GM12878 (cell line): Measurements from ENCODE around the gene EGFR. TPM values are rescaled to one million over a fixed set of nuclear protein-coding genes. Genes with fewer than 3 reads are reported as not detected.

Experiments
- ATAC-seq: fragments of 200-7000 bp; cut with Tn5 transposase; 3 replicates; pipeline ENCODE4 v1.9.1; 2020; ENCODE audit warnings: mild to moderate bottlenecking, moderate library complexity
- BruUV-seq: library from RNA; stranded (reverse); fragments of 400-500 nt; replicated peaks from 2 replicates; lab custom pipeline; 2021; lab: Mats Ljungman, UMichigan
- CTCF ChIA-PET: fragments of 300-600 bp; sonication (Branson Sonifier 250); formaldehyde crosslinking; extraction: SDS; loops from one replicate; lab custom pipeline; 2021; ENCODE audit warnings: inconsistent platforms; lab: Yijun Ruan, JAX
- POLR2A ChIA-PET: fragments of 350-600 bp; formaldehyde crosslinking; extraction: SDS; loops from one replicate; lab custom pipeline; 2021; ENCODE audit warnings: inconsistent platforms; lab: Charles Lee
- RAD21 ChIA-PET: fragments of 300-600 bp; sonication (Branson Sonifier 250); formaldehyde crosslinking; loops from one replicate; lab custom pipeline; 2023; ENCODE audit warnings: antibody characterized with exemption; ENCODE audit not compliant: unreplicated experiment; lab: Charles Lee
- SMC1A ChIA-PET: fragments of 300-600 bp; sonication (Branson Sonifier 250); formaldehyde crosslinking; loops from one replicate; lab custom pipeline; 2023; ENCODE audit not compliant: unreplicated experiment, uncharacterized antibody; lab: Charles Lee
- DNase-seq: peaks from one replicate; pipeline ENCODE4 v3.0.0-alpha.2; 2011; ENCODE audit warnings: low read depth, low spot score
- FAIRE-seq: peaks from 3 replicates; lab custom pipeline; 2011; peaks lifted over from hg19 to GRCh38; lab: Jason Lieb, UNC
- H2AFZ ChIP-seq: 2 replicates; pipeline ENCODE4 v1.6.0; 2011; ENCODE audit warnings: low read depth, low read length, control low read depth; ENCODE audit not compliant: control insufficient read depth
- H3K27ac ChIP-seq: 2 replicates; pipeline ENCODE4 v1.5.1; 2011; ENCODE audit warnings: control low read depth; ENCODE audit not compliant: control insufficient read depth, insufficient read depth
- H3K27me3 ChIP-seq, 2 experiments: replicated peaks in 1 of 2; 2 replicates each; pipeline versions ENCODE4 v1.6.0 to v1.6.1; 2011; ENCODE audit warnings: low read length in 1 of 2; ENCODE audit not compliant: control insufficient read depth in 2 of 2, insufficient read depth in 2 of 2
- H3K36me3 ChIP-seq, 2 experiments: 2 replicates each; pipeline ENCODE4 v1.5.1; 2011; ENCODE audit warnings: low read length in 1 of 2; ENCODE audit not compliant: control insufficient read depth in 2 of 2, insufficient read depth in 2 of 2
- H3K4me1 ChIP-seq: 2 replicates; pipeline ENCODE4 v1.6.1; 2011; ENCODE audit warnings: mild to moderate bottlenecking, low read length, moderate library complexity, mixed read lengths; ENCODE audit not compliant: control insufficient read depth, insufficient read depth
- H3K4me2 ChIP-seq: 2 replicates; pipeline ENCODE4 v1.6.0; 2011; ENCODE audit warnings: control low read depth; ENCODE audit not compliant: control insufficient read depth, insufficient read depth
- H3K4me3 ChIP-seq: fragments of 200-600 bp; sonication (generic); 2 replicates; pipeline ENCODE4 v1.5.1; 2016
- H3K79me2 ChIP-seq: 2 replicates; pipeline ENCODE4 v1.6.0; 2011; ENCODE audit warnings: low read length; ENCODE audit not compliant: control insufficient read depth, insufficient read depth
- H3K9ac ChIP-seq: 2 replicates; pipeline ENCODE4 v1.8.0; 2011; ENCODE audit warnings: low read length, control low read depth, mixed read lengths; ENCODE audit not compliant: control insufficient read depth, insufficient read depth
- H3K9me3 ChIP-seq: replicated peaks from 3 replicates; pipeline ENCODE4 v1.5.1; 2011; ENCODE audit warnings: mild to moderate bottlenecking, low read length; ENCODE audit not compliant: control insufficient read depth, insufficient read depth
- H4K20me1 ChIP-seq: 2 replicates; pipeline ENCODE4 v1.6.0; 2011; ENCODE audit not compliant: control insufficient read depth, insufficient read depth
- ESRRA ChIP-seq: IDR thresholded peaks from 2 replicates; pipeline ENCODE4 v1.6.1; 2012; ENCODE audit warnings: mild to moderate bottlenecking, low read length, improper control_type of control experiment
- NR2C1 ChIP-seq: fragments of 450-650 bp; IDR thresholded peaks from 2 replicates; pipeline ENCODE4 v1.6.1; 2017; ENCODE audit warnings: antibody characterized with exemption, mild to moderate bottlenecking, moderate library complexity
- SREBF2 ChIP-seq: IDR thresholded peaks from 2 replicates; pipeline ENCODE4 v1.6.1; 2012; ENCODE audit warnings: mild to moderate bottlenecking, low read length
- USF1 ChIP-seq: IDR thresholded peaks from 2 replicates; pipeline ENCODE4 v1.6.1; 2011; ENCODE audit warnings: borderline replicate concordance, low read depth, mild to moderate bottlenecking, moderate library complexity, mixed read lengths, low read length; ENCODE audit not compliant: insufficient read depth; ENCODE audit errors: extremely low read length
- YBX1 ChIP-seq: fragments of 450-650 bp; IDR thresholded peaks from 2 replicates; pipeline ENCODE4 v1.6.1; 2016; ENCODE audit warnings: antibody characterized with exemption
- whole genome bisulfite sequencing: methylation state at CpG from one replicate; pipeline ENCODE4 v1.1.6; 2016; ENCODE audit warnings: low lambda C conversion rate; ENCODE audit not compliant: insufficient replicate concordance, insufficient coverage; ENCODE audit errors: missing lambda C conversion rate; 5-methylcytosine and 5-hydroxymethylcytosine counted together
- in situ Hi-C: fragments of 300-500 bp; cut with MboI; formaldehyde crosslinking; loops from 9 replicates; pipeline ENCODE4 v1.14.3; 2018; ENCODE audit warnings: mixed read lengths
- intact Hi-C: fragments of 100-400 bp; cut with micrococcal nuclease; formaldehyde crosslinking; loops from one replicate; pipeline ENCODE4 v1.14.2; 2022; ENCODE audit not compliant: unreplicated experiment
- polyA plus RNA-seq, 11 experiments: library from polyadenylated mRNA; depleted of rRNA in 4 of 11; unstranded in 6 of 11; stranded (reverse) in 5 of 11; fragments of >200 nt; fragmentation: Nextera tagmentation in 4 of 11; fragmentation: Illumina TruSeq in 1 of 11; extraction: Ambion mirVana in 4 of 11; extraction: Trizol in 1 of 11; gene quantifications; 1 replicate in 1 of 11; 2 replicates in 10 of 11; pipeline versions ENCODE4 v1.2.1 to v1.2.3, GENCODE V29; 2011 to 2016; ENCODE audit warnings: inconsistent platforms in 2 of 11, missing spikeins in 2 of 11, low read depth in 1 of 11
- total RNA-seq, 4 experiments: library from RNA; depleted of rRNA in 3 of 4; stranded (reverse); fragments of >200 nt in 3 of 4; fragmentation: Illumina TruSeq in 1 of 4; extraction: Trizol in 1 of 4; gene quantifications; 2 replicates each; pipeline versions ENCODE4 v1.2.1 to v1.2.3, GENCODE V29; 2013 to 2021
- TF ChIP-seq, protein P1 (sequence below): fragments of 450-650 bp; conservative IDR thresholded peaks from 2 replicates; pipeline ENCODE4 v1.6.1; 2017; ENCODE audit warnings: mild to moderate bottlenecking, moderate library complexity
- TF ChIP-seq, protein P2 (sequence below): fragments of 450-650 bp; IDR thresholded peaks from 2 replicates; pipeline ENCODE4 v1.6.1; 2017; ENCODE audit warnings: antibody characterized with exemption, mild to moderate bottlenecking, moderate library complexity

Gene EGFR
- total and polyA plus RNA-seq, 10 of the 15 experiments (the other 5 are each of a cell fraction or from before 2014, with no cell fraction given): 0.01 to 0.31 TPM; not detected in 8

- Histone ChIP-seq H3K9ac (no peak overlapping the region), H3K79me2 (no peaks in the 10 kb centered on the region), H3K27ac (no peak overlapping the region), H4K20me1 (no peaks in the 10 kb centered on the region), H3K4me2 (no peak overlapping the region), H3K4me3 (no peak overlapping the region), H3K36me3 (no peaks in the 10 kb centered on the region), H3K4me1 (no peaks in the 10 kb centered on the region), H2AFZ (no peak overlapping the region), H3K9me3 (no peaks in the 10 kb centered on the region), H3K27me3 (peaks cover 0 to 4% of the 10 kb centered on the region in 2 experiments; a peak in 2 of 4 replicates)
- no peak for ATAC-seq
- no TSS peak for BruUV-seq
- intact Hi-C loops: no loop called here
- no peak for FAIRE-seq
- ChIA-PET SMC1A (no interaction called here), CTCF (no interaction called here), POLR2A (no interaction called here), RAD21 (no interaction called here)
- no peak for DNase-seq
- no peak for TF ChIP-seq USF1
- TF ChIP-seq NR2C1: no peak
- TF ChIP-seq SREBF2: no peak
- no peak for TF ChIP-seq ESRRA
- TF ChIP-seq, protein P1, sequence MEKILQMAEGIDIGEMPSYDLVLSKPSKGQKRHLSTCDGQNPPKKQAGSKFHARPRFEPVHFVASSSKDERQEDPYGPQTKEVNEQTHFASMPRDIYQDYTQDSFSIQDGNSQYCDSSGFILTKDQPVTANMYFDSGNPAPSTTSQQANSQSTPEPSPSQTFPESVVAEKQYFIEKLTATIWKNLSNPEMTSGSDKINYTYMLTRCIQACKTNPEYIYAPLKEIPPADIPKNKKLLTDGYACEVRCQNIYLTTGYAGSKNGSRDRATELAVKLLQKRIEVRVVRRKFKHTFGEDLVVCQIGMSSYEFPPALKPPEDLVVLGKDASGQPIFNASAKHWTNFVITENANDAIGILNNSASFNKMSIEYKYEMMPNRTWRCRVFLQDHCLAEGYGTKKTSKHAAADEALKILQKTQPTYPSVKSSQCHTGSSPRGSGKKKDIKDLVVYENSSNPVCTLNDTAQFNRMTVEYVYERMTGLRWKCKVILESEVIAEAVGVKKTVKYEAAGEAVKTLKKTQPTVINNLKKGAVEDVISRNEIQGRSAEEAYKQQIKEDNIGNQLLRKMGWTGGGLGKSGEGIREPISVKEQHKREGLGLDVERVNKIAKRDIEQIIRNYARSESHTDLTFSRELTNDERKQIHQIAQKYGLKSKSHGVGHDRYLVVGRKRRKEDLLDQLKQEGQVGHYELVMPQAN: no peak
- no peak for TF ChIP-seq YBX1
- TF ChIP-seq, protein P2, sequence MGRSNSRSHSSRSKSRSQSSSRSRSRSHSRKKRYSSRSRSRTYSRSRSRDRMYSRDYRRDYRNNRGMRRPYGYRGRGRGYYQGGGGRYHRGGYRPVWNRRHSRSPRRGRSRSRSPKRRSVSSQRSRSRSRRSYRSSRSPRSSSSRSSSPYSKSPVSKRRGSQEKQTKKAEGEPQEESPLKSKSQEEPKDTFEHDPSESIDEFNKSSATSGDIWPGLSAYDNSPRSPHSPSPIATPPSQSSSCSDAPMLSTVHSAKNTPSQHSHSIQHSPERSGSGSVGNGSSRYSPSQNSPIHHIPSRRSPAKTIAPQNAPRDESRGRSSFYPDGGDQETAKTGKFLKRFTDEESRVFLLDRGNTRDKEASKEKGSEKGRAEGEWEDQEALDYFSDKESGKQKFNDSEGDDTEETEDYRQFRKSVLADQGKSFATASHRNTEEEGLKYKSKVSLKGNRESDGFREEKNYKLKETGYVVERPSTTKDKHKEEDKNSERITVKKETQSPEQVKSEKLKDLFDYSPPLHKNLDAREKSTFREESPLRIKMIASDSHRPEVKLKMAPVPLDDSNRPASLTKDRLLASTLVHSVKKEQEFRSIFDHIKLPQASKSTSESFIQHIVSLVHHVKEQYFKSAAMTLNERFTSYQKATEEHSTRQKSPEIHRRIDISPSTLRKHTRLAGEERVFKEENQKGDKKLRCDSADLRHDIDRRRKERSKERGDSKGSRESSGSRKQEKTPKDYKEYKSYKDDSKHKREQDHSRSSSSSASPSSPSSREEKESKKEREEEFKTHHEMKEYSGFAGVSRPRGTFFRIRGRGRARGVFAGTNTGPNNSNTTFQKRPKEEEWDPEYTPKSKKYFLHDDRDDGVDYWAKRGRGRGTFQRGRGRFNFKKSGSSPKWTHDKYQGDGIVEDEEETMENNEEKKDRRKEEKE: no peak
- 55% methylated on average over 31 of the region's 37 CpGs for WGBS
- in situ Hi-C loops: no loop called here
Measured at GRCh38 chr7:55005241-55005851, 13.5 kb upstream of the EGFR start.
